ENCODE measurements around the gene GNGT2. TPM values are rescaled to one million over a fixed set of nuclear protein-coding genes. Genes with fewer than 3 reads are reported as not detected.

The GNGT2 gene
- total and polyA plus RNA-seq, 2 of the 4 experiments (the other 2 are of a cell fraction): 0.18 to 0.79 TPM

DNA sequence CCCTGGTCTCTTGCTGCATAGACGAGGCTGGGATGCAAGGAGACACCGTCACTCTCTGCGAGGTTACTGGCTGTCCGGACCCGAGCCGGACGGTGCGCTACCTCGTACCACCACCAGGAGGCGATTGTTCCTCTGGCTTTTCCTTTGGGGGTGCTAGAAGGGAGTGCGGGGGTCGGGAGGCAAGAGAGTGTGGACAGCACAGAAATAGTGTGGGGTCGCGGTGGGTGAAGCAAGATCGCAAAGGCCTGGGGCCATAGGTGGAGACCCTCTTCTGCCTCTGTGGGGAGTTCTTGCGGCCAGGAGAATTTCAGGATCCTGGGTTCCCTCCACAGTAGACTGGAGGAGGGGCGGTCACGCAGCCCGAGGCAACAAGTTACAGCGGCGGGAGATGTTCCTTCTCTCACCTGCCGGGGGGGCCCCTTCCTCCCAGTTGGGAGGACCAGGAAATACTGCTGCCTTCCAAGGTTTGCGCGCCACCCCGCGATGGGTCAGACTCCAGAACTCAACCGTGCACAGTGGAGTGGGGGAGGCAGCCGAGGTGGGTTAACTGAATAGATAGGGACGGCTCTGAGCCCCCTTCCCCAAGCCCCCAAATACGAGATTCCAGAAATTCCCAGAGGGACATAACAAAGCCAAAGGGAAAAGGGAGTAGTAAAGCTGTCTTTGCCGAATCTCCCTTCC lies 13.3 kb upstream of the GNGT2 start:
- Histone ChIP-seq H3K27me3 (ENCODE audit: control insufficient read depth, insufficient read depth, low read length) (peaks cover 47% of the 10 kb centered on the region), H3K18ac (ENCODE audit: low read depth, low read length) (no peak overlapping the region), H3K9me1 (ENCODE audit: insufficient read depth, low read length) (no peaks in the 10 kb centered on the region), H3K4me3 (ENCODE audit: insufficient read depth, low read depth, low read length) (no peak overlapping the region), H2BK5ac (ENCODE audit: low read depth, low read length, poor library complexity, severe bottlenecking) (no peak overlapping the region), H4K8ac (ENCODE audit: low read depth in 2 of 2, low read length in 2 of 2) (no peak overlapping the region), H4K5ac (ENCODE audit: low read depth, low read length) (no peak overlapping the region), H2BK20ac (ENCODE audit: low read depth, low read length) (no peak overlapping the region), H4K91ac (ENCODE audit: insufficient read depth, low read depth, low read length) (no peak overlapping the region), H3K23ac (ENCODE audit: low read depth, low read length) (no peak overlapping the region), H3K4ac (ENCODE audit: low read depth, low read length) (no peak overlapping the region), H3K36me3 (ENCODE audit: control insufficient read depth, insufficient read depth, low read length) (no peaks in the 10 kb centered on the region), H3K9me3 (ENCODE audit: control insufficient read depth, insufficient read depth, low read length) (no peaks in the 10 kb centered on the region), H2AFZ (replicated peaks; ENCODE audit: low read length, poor library complexity) (peak overlapping the region; percentile 74), H2AK9ac (replicated peaks; ENCODE audit: low read depth, low read length, poor library complexity) (peak overlapping the region; percentile 70), H2BK15ac (ENCODE audit: low read depth, low read length) (no peak overlapping the region), H4K20me1 (ENCODE audit: insufficient read depth, low read length) (no peaks in the 10 kb centered on the region), H3K27ac (ENCODE audit: insufficient read depth, low read length) (no peak overlapping the region), H2BK120ac (ENCODE audit: low read depth, low read length) (no peak overlapping the region), H3K14ac (replicated peaks; ENCODE audit: low read depth, low read length) (no peak overlapping the region), H2AK5ac (ENCODE audit: low read depth, low read length) (no peak overlapping the region), H3K4me1 (ENCODE audit: control insufficient read depth, insufficient read depth, low read length) (no peaks in the 10 kb centered on the region; the same call in 1 of the 2 replicates), H3K56ac (ENCODE audit: extremely low read depth, insufficient read depth, low read length) (no peak overlapping the region), H3K9ac (ENCODE audit: low read depth, low read length) (no peak overlapping the region), H3K4me2 (ENCODE audit: low read depth, low read length) (peak overlapping the region; percentile 83), H3K79me1 (ENCODE audit: low read depth in 1 of 2, low read length in 2 of 2) (no peaks in the 10 kb centered on the region)
- DNase-seq (peak; percentile 10), ATAC-seq (ENCODE audit: low read depth) (peak; percentile 81)
- CTCF ChIA-PET: no interaction called here
- WGBS, 2 experiments (ENCODE audit: extremely low coverage in 2 of 2, insufficient read length in 1 of 2): 4% methylated on average over 5 of the region's 31 CpGs; no CpG with 5 or more reads in 1 of the 2 experiments
- POLR2A ChIA-PET (ENCODE audit: unreplicated experiment): no interaction called here
- intact Hi-C loops (cut with micrococcal nuclease) (no loop called here), in situ Hi-C loops (cut with MboI; ENCODE audit: low sequenced_read_pairs) (no loop called here), dilution Hi-C loops (cut with HindIII; ENCODE audit: low sequenced_read_pairs, unreplicated experiment) (no loop called here)
- no TSS peak for BruUV-seq (replicated peaks)
- TF ChIP-seq RAD21 (IDR thresholded peaks at IDR 0.05; ENCODE audit: low read length) (peak; percentile 48), SMC3 (IDR thresholded peaks at IDR 0.05; ENCODE audit: low read depth, low read length) (peak; percentile 60), MXI1 (IDR thresholded peaks at IDR 0.05; ENCODE audit: borderline replicate concordance, low read depth, low read length) (no peak)
- TF ChIP-seq, protein P1, sequence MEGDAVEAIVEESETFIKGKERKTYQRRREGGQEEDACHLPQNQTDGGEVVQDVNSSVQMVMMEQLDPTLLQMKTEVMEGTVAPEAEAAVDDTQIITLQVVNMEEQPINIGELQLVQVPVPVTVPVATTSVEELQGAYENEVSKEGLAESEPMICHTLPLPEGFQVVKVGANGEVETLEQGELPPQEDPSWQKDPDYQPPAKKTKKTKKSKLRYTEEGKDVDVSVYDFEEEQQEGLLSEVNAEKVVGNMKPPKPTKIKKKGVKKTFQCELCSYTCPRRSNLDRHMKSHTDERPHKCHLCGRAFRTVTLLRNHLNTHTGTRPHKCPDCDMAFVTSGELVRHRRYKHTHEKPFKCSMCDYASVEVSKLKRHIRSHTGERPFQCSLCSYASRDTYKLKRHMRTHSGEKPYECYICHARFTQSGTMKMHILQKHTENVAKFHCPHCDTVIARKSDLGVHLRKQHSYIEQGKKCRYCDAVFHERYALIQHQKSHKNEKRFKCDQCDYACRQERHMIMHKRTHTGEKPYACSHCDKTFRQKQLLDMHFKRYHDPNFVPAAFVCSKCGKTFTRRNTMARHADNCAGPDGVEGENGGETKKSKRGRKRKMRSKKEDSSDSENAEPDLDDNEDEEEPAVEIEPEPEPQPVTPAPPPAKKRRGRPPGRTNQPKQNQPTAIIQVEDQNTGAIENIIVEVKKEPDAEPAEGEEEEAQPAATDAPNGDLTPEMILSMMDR (conservative IDR thresholded peaks at IDR 0.05; ENCODE audit: low read depth, low read length): peak; percentile 72

Data from IMR-90 (cell line).